Kidney glomerular epithelial cell (primary cell): Measurements from ENCODE around the gene ZFYVE19.

Experiments used
- DNase-seq: peaks from one replicate; lab custom pipeline; 2025; lab: John Stamatoyannopoulos, UW

Gene ZFYVE19

GRCh38 chr15:40815042-40815698, 8.3 kb downstream of the ZFYVE19 start:
- peak; percentile 61 for DNase-seq

DNA sequence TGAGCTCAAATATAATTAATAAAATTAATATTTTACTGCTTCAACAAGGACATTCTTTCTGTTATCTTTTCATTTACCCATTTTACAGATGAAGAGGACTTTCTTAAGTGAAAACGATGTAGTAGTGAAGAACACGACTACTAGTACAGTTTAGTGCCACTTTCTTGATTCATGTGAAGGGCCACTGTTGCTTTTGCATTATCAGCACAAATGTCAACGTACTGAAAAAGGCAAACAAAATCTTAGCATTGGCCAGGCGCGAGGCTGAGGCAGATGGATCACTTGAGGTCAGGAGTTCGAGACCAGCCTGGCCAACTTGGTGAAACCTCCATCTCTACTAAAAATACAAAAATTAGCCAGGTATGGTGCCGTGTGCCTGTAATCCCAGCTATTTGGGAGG, 12.2 kb downstream of the ZFYVE19 start:
- DNase-seq = no peak

DNA sequence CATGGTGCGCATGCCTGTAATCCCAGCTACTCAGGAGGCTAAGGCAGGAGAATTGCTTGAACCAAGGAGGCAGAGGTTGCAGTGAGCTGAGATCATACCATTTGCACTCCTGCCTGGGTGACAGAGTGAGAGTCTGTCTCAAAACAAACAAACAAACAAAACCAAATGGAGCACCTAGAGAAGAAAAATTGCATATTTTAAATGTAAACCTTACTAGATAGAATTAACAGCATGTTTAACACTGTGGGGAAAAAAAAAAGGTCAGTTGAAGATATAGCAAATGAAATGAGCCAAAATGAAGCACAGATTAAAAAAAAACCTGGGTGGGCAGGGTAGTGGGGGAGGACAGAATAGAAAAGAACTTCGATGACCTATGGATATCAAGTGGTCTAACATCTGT, 14.3 kb downstream of the ZFYVE19 start:
- no peak for DNase-seq

DNA sequence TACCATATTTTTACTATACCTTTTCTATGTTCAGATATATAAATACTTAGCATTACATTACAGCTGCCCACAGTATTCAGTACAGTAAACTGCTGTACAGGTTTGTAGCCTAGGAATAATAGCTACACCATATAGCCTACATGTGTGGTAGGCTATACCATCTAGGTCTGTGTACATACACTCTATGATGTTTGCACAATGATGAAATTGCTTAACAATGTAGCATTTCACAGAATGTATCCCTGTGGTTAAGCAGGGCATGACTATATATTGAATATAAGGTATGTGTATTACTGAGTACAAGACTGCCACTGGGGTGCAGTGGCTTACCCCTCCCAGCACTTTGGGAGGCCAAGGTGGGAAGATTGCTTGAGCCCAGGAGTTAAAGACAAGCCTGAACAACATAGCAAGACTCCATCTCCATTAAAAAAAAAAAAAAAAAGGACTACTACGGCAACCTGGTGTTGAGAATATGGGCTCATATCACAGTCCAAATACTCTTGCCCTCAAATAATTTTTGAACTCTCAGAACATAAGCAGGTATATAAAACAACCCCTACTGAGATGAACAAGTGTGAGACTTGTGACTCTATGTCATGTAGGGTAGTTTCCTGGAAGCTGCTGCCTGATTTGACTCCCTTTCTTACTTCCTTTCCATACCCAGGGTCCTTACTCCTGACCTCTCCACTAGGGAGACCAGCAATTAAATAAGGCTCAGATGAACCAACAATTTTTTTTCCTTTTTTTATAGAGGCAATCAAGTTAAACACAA, 16.9 kb downstream of the ZFYVE19 start:
- DNase-seq = no peak

DNA sequence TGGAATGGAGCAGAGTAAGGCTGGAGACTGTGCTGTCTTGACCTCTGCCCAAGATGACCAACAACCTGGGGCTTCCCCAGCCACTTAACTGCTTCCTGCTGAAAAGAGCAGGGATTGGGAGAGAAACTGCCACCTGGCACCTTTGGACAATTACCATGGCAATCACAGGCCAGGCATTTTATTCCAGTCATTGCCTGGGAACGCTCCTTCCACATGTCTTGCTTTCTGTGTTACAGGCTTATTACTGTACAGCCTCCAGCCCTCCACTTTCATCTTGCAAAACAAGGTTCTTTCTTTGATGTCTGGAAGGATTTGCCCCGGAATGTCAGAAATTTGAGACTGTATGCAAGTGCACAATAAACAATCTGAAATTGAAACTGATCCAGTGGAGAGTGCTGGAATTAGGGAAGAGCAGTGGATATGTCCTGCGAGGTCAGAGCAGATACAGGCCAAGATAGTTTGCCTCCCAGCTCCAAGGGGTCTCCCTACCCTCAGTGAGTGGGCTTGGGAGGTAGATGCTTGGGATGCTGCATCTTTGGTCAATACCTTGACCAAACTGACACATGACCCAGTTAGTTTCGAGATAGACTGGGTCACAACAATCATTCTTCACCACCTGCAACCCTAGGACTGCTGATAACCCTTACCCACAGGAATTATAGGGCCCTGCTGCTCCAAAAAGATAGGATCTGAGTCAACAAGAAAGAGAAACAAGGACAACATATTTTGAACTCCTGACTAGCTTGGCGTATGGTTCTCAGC, 19.0 kb downstream of the ZFYVE19 start:
- peak; percentile 20 for DNase-seq

GRCh38 chr15:40826423-40827075, 19.7 kb downstream of the ZFYVE19 start:
- no peak for DNase-seq

DNA sequence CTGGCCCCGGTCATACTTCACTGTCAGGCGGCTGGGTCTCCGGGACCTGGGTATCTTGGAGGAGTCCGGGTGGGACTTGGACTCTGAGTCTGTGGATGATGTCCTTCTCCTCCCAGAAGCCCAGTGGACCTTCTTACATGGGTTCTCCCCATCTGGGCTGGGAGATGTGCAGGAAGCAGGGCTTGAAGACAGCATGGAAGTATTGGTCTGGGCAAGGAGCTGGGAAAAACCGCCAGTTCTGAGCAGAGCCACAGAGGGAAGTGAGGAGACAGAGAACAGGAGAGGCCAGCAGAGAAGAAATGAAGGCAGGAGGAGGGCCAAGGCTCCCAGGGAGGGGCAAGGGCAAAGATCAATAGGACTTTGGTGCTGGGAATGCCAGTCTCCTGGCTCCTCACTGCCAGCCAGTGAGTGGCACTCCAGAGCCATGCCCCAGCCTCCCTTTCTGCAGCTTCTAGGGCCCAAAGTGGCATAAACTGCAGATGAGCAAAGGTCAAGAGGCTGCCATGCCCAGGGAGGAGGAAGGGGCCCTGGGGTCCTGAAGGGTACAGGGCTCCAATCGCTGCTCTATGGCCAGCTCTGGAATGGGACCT, 21.7 kb downstream of the ZFYVE19 start, which contains the start of gene PPP1R14D:
Gene PPP1R14D (minus strand): TSS at position 262 of the 590 bp plus-strand sequence. CDS start 67 bp downstream, at position 195.
- DNase-seq = no peak

DNA sequence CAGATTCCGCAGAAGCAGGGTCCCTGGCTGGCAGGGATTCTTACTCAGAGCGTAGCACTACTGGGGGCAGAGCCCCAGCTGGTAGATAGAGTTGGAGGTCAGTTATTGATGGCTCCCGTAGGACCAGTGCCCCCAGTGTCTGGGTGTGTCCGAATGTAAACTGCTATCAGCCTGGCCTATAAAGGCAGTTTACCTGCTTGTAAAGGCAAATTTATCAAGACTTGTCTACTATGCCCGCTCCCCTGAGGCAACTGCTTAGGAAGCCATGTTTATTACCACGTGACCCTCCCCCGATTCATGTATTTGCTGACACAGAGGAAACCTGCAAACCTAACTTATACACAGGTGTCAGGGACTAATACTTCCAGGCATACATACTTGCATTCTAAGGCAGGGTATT, 22.2 kb downstream of the ZFYVE19 start:
- DNase-seq = no peak

DNA sequence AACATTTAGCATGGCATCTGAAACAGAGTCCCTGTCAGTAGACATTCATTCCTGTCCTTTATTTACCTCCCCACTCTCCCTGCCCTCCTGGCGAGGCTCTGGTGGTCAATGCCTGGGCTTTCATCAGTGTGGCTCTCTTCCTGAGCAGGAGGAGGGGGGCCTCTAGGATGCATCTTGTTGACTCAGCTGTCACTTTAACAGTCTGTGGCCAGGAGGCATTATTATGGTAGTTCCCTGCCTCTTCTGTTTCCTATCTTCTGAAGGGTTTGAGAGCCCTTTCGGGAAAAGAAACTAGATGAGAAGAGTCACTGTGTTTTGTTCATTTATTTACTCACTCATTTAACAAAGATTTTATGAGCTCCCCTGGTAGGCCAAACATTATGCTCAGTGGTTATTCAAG, 24.0 kb downstream of the ZFYVE19 start:
- DNase-seq = no peak

GRCh38 chr15:40831861-40832260, 25.0 kb downstream of the ZFYVE19 start:
- no peak for DNase-seq

DNA sequence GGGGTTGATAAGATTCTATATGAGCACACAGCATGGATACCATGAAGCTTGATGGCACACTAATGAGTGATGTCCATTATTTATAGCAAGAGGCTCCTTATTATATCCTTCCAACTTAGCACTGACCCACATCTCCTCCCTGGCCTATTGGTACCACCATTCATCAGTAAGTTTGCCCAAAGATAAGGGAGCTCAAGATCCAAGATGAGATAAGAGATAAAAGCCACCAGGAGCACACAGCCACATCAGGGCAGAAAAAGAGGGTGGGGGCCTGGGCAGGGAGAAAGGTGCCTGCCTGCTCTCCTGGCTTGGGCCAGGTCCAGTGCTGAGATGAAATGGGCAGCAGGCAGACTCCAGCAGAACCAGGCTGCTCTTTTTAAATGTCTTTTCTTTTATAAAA, 26.0 kb downstream of the ZFYVE19 start:
- DNase-seq = no peak

DNA sequence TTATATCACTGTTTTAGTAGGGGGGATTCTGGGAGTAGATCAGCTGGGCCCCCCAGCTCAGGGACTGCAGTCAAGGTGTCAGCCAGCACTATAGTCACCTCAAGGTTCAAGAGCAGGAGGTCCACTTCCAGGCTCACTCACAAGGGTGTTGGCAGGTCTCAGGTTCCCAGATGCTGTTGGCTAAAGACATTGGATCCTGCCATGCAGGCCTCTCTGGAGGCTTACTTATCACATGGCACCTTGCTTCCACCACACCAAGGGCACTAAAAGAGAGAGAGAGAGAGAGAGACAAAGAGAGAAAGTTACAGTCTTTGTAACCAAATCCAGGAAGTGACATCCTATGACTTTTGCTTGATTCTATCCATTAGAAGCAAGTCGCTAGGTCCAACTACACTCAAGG, 29.1 kb downstream of the ZFYVE19 start:
- no peak for DNase-seq

- DNase-seq = no peak
These were observed 31.9 kb downstream of the ZFYVE19 start for GRCh38 chr15:40838756-40839155.

DNA sequence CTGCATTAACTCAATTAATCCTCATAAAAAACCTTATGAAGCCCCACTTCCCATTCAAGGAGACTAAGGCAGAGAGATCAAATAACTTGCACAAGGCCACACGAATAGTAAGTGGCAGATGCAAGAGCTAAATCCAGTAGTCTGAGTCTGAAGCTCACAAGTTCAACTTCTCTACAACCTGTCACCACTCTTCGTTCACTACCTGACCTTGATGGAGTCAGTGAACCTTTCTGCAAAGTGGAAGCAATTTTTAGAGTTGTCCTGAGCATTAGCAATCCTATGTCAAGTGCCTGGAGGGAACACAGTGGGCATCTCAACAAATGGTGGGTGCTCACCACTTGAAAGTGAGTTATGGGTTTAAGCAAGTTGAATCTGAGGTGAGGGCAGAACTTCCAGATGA, 34.9 kb downstream of the ZFYVE19 start:
- no peak for DNase-seq

DNA sequence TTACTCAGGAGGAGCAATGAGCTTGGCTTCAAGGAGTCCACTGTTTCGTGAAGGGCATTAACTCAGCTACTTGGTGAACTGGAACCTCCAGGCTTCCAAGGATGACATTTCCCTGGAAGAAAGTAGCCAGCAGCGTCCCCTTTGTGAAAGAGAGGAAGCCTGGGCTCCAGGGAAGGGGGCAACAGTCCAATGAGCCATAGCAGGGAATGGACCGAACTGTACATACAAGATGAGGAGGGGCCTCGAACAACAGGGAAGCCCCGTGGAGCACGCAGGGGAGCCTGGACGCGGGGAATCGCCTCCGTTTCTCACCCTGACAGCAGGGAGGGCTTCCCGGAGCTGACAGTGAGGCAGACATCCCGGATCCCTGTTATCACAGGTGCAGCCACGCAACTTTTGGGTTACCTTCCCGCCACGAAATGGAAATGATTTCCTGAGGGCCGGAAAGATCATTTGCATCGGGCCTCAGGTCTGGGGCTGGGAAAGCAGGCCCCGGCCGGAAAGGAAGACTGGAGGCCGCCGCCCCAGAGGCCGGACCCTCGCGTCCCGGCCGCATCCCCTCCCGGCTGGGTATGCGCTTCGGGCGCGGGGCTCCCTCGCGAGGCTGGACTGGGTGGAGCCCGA, 36.5 kb downstream of the ZFYVE19 start:
- no peak for DNase-seq

DNA sequence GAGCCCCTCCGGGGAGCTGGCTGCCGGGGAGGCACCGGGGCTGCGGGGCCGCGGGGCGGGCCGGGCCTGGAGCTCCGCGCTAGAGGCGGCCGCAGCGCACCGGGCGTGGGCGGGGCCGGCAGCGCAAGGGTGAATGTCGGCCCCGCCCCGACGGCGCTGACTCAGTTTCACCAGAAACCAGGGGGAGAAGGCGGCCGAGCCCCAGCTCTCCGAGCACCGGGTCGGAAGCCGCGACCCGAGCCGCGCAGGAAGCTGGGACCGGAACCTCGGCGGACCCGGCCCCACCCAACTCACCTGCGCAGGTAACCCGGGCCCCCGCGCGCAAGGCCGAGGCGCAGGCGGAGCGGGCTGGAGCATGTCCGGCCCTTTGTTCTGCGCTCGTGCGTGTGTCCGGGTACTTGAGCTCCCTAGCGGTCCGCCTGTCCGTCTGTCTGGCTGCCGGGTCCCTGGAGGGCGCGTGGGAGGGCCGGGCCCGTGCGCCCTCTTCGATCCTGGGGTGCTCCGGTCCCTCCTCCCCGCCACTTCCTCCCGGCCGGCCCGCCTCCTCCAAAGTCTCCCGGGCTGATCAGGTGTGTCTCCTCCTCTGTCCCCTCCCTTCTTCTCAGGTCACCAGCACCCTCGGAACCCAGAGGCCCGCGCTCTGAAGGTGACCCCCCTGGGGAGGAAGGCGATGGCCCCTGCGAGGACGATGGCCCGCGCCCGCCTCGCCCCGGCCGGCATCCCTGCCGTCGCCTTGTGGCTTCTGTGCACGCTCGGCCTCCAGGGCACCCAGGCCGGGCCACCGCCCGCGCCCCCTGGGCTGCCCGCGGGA, 37.2 kb downstream of the ZFYVE19 start, which contains the start of gene SPINT1:
Gene SPINT1 (plus strand): TSS at position 164 of the 811 bp plus-strand sequence. CDS start 507 bp downstream, at position 671.
- no peak for DNase-seq

GRCh38 chr15:40844696-40845030, 37.8 kb downstream of the ZFYVE19 start:
- DNase-seq = no peak

- no peak for DNase-seq
These were observed 38.1 kb downstream of the ZFYVE19 start for GRCh38 chr15:40845036-40845435.

GRCh38 chr15:40845511-40846284, 38.8 kb downstream of the ZFYVE19 start:
- peak; percentile 72 for DNase-seq

DNA sequence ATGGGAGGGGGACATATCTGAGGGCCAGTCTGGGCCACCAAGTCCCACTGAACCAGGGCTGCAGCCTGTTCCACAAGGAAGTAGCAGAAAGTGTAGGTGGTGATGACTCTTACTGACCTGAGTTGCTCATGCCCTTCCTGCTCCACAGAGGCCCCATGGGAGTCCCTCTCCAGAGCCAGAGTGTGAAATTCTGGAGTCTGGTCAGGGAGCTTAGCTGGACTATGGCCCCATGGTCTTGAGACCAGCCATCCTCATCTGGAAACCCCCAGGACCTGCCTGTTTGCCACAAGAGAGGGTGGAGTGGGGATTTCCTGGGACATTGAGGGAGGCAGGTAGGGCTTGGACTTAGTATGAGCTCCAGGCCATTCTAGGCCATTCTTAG, 39.9 kb downstream of the ZFYVE19 start:
- DNase-seq = no peak
